AG04450 (cell line): ENCODE measurements around the gene FCN1. TPM values are rescaled to one million over a fixed set of nuclear protein-coding genes. Genes with fewer than 3 reads are reported as not detected.

Experiments used
- CTCF ChIA-PET: fragments of 300-600, 350-600 bp; formaldehyde crosslinking; extraction: SDS; loops from one replicate; lab custom pipeline; 2022; ENCODE audit warnings: antibody characterized with exemption, inconsistent platforms; lab: Charles Lee
- POLR2A ChIA-PET: fragments of 350-600 bp; formaldehyde crosslinking; extraction: SDS; loops from one replicate; lab custom pipeline; 2021; ENCODE audit warnings: antibody characterized with exemption, inconsistent platforms; lab: Yijun Ruan, JAX
- DNase-seq: peaks from one replicate; pipeline ENCODE4 v3.0.0-alpha.2; 2011; ENCODE audit warnings: low read depth, low spot score
- H3K27ac ChIP-seq: one replicate; pipeline ENCODE4 v1.5.1; 2012; ENCODE audit warnings: low read depth, low read length, control low read depth
- H3K27me3 ChIP-seq: one replicate; pipeline ENCODE4 v1.6.0; 2012; ENCODE audit warnings: low read length; ENCODE audit not compliant: control insufficient read depth, insufficient read depth
- H3K4me3 ChIP-seq: 2 replicates; pipeline ENCODE4 v1.5.1; 2011; ENCODE audit warnings: mild to moderate bottlenecking, low read depth, low read length, control low read depth
- H3K9me3 ChIP-seq: 2 replicates; pipeline ENCODE4 v1.5.1; 2012; ENCODE audit warnings: low read length; ENCODE audit not compliant: control insufficient read depth, insufficient read depth
- polyA plus RNA-seq: library from polyadenylated mRNA; depleted of rRNA; stranded (reverse); fragments of >200 nt; gene quantifications from 2 replicates; pipeline ENCODE4 v1.2.3, GENCODE V29; 2011
- TF ChIP-seq, protein P1 (sequence below): IDR thresholded peaks from 2 replicates; pipeline ENCODE4 v1.5.1; 2011; ENCODE audit warnings: low read depth, low read length, control low read depth, inconsistent platforms

FCN1 gene
- polyA plus RNA-seq, 1 experiment: not detected

GRCh38 chr9:134923466-134923865 is 5.8 kb upstream of the FCN1 start:
- Histone ChIP-seq H3K4me3 (no peak overlapping the region), H3K27me3 (peaks cover under 1% of the 10 kb centered on the region), H3K27ac (no peak overlapping the region), H3K9me3 (peaks cover 3% of the 10 kb centered on the region; the same call in 1 of the 2 replicates)
- ChIA-PET POLR2A (no interaction called here), CTCF (no interaction called here)
- DNase-seq: no peak
- TF ChIP-seq, protein P1, sequence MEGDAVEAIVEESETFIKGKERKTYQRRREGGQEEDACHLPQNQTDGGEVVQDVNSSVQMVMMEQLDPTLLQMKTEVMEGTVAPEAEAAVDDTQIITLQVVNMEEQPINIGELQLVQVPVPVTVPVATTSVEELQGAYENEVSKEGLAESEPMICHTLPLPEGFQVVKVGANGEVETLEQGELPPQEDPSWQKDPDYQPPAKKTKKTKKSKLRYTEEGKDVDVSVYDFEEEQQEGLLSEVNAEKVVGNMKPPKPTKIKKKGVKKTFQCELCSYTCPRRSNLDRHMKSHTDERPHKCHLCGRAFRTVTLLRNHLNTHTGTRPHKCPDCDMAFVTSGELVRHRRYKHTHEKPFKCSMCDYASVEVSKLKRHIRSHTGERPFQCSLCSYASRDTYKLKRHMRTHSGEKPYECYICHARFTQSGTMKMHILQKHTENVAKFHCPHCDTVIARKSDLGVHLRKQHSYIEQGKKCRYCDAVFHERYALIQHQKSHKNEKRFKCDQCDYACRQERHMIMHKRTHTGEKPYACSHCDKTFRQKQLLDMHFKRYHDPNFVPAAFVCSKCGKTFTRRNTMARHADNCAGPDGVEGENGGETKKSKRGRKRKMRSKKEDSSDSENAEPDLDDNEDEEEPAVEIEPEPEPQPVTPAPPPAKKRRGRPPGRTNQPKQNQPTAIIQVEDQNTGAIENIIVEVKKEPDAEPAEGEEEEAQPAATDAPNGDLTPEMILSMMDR: no peak

- H3K27ac ChIP-seq: no peak overlapping the region
- no peaks in the 10 kb centered on the region for H3K27me3 ChIP-seq
- H3K9me3 ChIP-seq: peaks cover 3% of the 10 kb centered on the region; the same call in 1 of the 2 replicates
- H3K4me3 ChIP-seq: no peak overlapping the region
- TF ChIP-seq, protein P1: no peak
- no peak for DNase-seq
- ChIA-PET POLR2A (no interaction called here), CTCF (no interaction called here)
Measured at GRCh38 chr9:134922932-134923240, 5.2 kb upstream of the FCN1 start.

DNA sequence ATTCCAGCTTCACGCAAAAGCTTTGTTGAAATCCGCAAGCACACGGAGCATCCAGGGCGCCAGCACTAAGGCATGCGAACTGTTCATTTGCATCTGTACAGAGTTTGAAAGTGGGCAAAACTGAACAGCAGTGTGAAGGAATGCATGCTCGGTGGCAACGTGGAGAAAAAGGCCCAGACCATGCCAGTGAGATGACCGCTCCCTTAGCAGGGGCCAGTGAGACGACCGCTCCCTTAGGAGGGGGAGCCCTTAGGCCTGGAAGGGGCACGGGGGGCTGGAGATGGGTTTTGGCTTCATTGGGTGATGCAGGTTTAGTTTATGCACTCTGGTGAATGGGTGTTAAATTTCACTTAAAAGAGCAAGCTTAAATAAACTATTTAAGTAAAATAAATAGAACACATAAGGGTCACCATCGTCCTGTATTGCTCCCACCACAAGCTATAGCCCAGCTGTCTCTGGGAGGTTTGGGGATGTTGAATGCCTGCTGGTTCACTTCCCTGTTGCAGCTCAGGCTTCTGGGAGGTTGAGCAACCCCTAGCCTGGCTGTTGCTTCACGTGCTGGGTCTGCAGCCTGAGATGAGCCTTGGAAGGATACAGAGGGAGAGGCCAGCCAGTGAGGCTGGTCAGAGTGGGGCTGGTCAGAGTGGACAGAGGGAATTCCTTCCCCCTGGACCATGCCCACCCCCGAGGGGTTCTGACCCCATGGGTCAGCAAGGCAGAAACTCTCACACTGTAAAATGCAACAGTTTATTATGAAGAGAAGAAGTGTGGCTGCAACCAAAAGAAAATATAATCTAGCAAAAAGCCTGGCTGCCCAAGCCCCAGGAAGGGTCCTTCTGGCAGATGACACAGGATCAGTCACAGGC is 4.6 kb upstream of the FCN1 start:
- DNase-seq: no peak
- CTCF ChIA-PET: no interaction called here
- POLR2A ChIA-PET: interaction anchor here (1.3 kb wide), 1 partner anchor 51 kb away, joined by 3 read pairs; no protein-coding TSS in a partner anchor
- Histone ChIP-seq H3K9me3 (peaks cover 3% of the 10 kb centered on the region; the same call in 1 of the 2 replicates), H3K27me3 (peaks cover 3% of the 10 kb centered on the region), H3K27ac (no peak overlapping the region), H3K4me3 (no peak overlapping the region)
- TF ChIP-seq, protein P1: no peak

DNA sequence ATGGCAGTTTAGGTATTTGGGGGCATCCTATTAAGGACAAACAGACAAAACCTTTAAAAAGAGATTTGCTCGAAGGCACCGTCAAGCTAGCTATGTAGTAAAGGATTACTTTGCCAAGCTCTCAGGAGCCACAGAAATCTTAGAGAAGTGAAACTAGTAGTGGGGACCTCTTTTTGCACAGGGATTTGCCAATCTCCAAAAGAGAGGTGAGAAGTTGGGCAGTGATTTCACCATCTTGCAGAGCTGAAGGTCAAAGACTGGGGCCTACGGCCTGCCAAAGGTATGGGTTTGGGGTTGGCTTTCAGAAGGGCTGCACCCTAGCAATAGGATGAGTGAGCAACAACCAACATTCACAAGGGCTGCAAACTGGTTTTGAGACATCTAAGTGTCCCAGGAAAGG is 1.6 kb upstream of the FCN1 start:
- H3K27me3 ChIP-seq: peaks cover 3% of the 10 kb centered on the region
- ChIA-PET CTCF (no interaction called here), POLR2A (no interaction called here)
- no peak for DNase-seq
- TF ChIP-seq, protein P1: no peak
- H3K27ac ChIP-seq: no peak overlapping the region
- H3K4me3 ChIP-seq: no peak overlapping the region
- peaks cover 3% of the 10 kb centered on the region; the same call in 1 of the 2 replicates for H3K9me3 ChIP-seq

- H3K27ac ChIP-seq: no peak overlapping the region
- CTCF ChIA-PET: no interaction called here
- POLR2A ChIA-PET: no interaction called here
- peaks cover 3% of the 10 kb centered on the region; the same call in 1 of the 2 replicates for H3K9me3 ChIP-seq
- TF ChIP-seq, protein P1: no peak
- H3K27me3 ChIP-seq: peaks cover 3% of the 10 kb centered on the region
- no peak for DNase-seq
- no peak overlapping the region for H3K4me3 ChIP-seq
Measured at GRCh38 chr9:134918646-134919045, 934 bp upstream of the FCN1 start.
